HG02642 (cell line): ENCODE results near the gene SUPT3H.
A peak's percentile ranks its signal among the peaks of the same experiment; 100 is the strongest.

Experiments
- ATAC-seq: cut with Tn5 transposase; IDR thresholded peaks from one replicate; pipeline ENCODE4 v1.9.1; 2021; ENCODE audit warnings: mild to moderate bottlenecking; ENCODE audit not compliant: unreplicated experiment, poor library complexity

SUPT3H gene

DNA sequence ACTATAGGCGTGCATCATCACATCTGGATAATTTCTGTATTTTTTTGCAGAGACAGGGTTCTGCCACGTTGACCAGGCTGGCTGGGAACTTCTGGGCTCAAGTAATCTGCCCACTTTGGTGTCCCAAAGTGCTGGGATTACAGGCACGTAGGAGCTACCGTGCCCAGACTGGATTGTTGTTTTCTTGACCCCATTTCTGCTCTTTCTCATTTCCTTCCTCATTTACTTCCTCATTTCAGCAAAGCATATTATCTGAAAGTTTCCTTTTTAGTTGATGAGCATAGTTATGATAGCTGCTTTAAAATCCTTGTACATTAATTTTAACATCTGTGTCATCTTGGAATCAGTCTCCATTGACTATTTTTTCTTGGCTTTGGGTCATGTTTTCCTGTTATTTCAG lies 350.6 kb downstream of the SUPT3H start:
- no peak for ATAC-seq

DNA sequence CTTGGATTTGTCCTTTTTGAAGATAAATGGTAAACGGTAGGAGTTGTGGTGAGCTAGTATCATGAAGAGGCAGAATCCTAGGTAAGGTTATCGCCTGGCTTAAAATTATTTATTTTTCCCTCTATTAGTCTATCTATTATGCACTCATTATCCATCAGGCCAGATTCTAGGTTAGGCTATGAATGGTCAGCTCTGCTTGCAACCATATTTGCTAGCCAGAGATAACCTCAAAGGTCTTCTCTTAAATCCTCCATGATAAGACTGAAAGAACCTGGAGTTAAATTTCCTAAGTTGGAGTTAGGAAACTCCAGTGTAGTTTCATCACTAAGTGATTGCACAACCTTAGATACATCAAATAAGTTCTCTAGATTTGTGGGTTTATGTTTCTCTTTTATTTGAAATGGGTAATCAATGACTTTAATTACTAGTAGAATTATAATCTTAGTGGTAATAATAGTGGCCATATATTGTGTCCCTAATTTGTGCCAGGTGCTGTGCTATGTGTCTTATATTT lies 351.7 kb downstream of the SUPT3H start:
- ATAC-seq, result no peak

DNA sequence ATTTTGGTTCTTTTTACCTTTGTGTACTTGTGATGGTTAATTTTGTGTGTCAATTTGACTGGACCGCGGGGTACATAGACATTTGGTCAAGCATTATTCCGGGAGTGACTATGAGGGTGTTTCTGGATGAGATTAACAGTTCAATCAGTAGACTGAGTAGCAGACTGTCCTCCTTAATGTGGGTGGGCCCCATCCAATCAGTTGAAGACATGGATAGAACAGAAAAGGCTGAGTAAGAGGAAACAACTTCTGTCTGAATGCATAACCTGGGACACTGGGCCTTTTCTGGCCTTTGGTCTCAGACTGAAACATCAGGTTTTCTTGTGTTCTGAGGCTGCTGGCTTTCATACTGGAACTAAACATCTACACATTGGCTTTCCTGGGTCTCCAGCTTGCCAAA lies 353.1 kb downstream of the SUPT3H start:
- no peak for ATAC-seq

DNA sequence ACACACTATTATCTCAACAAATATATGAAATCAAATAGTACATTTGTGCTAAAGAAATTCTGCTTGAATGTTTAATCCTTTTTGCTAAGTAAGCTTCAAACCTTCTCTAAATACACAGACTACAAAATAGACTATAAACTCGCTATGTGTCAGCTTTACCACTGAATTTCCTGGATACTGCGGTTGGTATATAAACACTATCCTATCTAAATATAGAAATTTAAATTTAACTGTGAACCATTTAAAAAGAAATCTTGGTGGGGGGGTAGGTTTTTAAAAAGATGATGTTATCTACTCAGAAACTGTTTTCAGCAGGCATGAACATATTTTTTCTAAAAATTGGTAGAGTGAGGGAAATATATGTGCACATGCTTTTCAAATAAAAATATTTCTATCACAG lies 356.1 kb downstream of the SUPT3H start:
- no peak for ATAC-seq

DNA sequence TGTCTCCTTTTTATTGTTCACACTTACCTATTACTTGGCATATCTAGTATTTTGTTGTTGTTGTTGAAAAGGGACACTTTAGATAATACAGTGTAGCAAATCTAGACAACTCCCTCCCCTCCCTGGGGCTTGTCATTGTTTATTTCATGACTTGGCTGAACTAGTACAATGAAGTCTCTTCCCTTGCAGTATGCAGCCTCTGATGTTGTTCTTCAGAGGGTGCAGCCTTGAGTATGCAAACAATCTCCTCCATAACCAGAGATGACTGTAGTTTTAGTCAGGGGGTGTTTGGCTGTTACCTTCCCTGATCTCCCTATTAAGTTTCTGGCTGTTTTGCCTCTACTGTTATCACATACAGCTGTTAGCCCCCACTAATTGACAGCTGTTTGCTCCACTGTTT lies 365.0 kb downstream of the SUPT3H start:
- no peak for ATAC-seq

DNA sequence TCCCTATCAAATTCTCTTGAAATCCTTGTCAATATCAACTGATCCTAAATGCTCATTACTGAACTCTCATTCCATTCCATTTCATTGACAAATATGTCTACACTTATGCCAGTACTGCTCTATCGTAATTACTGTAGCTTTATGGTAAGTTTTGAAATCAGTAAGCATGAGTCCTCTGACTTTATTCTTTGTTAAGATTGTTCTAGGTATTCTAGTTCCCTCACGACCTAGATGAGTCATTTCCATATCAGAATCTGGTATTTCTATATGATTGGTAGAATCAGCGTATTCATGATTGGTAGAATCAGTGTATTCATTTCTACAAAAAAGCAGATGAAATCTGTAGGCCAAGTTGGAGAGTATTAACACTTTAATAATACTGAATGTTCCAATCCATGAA lies 368.2 kb downstream of the SUPT3H start:
- no peak for ATAC-seq

DNA sequence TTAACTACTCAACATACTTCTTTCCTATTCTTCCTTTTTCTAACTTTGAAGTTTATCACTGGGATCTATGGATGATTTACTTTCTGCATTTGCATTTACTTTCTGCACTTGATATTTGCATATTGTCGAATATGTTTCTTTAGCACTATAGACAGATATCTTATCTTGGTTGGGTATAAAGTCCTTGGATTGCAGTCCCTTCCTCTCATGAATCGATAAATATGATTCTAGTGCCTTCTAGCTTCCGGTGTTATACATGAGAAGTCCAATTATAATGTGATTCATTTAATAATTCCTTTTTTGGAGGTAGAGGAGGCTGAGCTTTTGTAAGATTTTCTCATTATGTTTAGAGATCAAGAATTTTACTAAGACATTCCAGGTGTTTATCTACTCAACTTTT lies 370.8 kb downstream of the SUPT3H start:
- no peak for ATAC-seq

DNA sequence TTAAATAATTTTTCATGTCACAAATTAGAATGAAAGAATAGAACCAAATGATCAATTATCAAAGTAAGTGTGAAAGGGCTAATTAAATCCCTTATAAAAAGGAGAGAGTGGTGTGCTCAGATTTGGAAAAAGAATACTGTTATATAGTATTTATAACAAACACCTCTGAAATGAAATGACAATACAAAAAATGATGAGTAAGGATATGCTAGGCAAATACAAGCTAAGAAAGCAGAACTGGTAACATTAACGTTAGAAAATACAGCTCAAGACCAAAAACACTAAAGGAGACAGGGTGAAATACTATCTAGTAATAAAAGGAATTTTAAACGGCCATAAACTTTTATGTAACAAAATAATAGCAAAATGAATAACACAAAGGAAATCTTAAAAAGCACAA lies 373.8 kb downstream of the SUPT3H start:
- ATAC-seq, result no peak

DNA sequence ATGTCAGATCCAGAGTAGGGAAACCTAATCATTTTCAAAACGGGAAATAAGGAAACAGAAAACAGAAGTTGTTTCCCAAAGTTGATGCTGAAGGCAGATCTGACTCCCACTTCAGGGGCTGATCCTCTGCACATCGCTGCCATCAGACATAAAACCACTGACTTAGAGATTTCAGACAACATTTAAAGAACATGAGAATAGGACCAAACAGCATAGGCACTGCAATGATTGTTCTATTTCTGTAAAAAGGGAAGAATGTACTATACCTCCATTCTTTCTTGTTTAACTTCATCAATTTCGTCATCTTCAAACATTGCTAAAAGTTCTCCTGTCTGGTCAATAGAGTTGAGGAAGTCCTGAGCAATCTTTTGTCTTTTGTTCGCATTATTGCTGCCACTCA lies 374.3 kb downstream of the SUPT3H start:
- no peak for ATAC-seq

DNA sequence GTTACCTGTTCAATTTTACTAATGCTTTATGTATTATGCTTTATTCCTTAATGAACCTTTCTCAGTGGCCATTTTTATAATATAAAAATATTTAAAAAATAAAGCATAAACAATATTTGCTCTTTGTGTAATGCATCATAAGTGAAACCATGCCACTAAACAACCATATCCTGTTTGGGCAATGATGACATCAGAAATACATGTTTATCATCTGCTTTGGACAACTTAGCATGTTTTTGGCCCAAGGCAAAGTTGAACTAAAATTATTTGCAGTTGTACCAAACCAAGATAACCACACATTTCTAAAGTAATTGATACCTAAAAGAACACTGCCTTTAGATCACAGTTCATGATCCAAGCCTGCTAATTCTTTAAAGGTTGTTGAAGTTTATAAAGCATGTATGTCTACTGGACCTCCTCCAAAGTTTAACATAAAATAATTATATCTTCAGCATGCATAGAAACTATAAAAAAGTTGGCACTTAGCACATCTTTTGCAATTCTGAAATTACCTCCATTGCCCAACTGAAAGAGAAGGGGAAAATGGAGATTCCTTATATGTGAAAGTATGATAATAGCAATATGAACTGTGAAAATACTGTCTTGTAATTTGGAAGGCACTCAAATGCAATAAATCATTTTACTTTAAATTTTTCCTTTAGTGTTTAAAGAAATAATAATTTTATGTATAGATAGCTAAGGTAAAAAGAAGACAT lies 375.2 kb downstream of the SUPT3H start:
- no peak for ATAC-seq

DNA sequence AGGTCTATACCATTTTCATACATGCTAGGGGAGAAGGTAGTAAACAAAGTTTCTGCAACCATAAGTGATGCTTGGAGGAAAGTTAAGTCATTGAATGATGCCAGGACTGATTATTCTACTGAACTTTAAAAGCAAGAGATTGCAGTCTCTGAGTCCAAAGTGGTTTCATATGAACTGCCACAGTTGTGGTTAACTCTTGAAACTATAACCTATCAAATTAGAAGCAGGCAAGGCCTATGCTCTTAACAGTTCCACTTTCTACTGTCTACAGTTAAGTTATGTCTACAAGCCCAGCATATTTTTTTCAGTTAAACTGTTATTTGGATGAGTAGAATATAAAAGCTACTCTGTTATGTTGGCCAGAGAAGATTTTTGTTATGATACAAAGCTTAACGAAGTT lies 376.1 kb downstream of the SUPT3H start:
- peak; percentile 97 for ATAC-seq

DNA sequence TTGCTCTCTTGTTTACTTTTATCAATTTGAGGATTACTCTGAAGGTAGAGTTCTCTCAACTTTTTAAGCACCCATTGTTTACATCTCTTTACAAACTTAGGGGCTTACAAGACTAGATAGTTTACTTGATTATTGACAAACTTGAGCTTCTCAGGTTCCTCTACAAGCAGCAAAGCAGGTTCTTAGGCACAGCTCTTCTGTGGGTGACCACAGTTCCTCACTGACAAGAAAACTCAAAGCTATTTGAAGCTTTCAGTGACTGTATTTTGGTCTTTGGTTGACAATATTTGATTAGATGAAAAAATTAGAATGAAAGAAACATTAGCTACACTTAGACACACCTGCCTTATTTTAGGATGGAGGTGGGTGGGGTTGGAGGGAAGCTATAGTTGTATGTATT lies 376.9 kb downstream of the SUPT3H start:
- no peak for ATAC-seq

DNA sequence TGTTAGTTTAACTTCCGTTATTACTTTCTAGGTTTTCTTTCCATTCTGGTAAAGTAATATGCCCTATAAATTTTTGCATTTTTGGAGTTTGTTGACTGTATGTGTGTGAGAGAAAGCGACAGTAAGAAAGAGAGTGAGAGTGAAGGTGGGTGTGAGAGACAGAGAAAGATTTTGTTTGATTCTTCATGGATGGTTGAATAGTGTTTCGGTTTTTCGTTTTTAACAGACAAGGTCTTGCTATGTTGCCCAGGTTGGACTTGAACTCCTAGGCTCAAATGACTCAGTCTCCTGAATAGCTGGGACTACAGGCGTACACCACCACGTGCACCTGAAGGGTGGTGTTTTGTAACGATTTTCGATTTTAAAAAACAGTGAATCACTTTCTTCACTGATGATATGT lies 378.7 kb downstream of the SUPT3H start:
- ATAC-seq, result no peak

DNA sequence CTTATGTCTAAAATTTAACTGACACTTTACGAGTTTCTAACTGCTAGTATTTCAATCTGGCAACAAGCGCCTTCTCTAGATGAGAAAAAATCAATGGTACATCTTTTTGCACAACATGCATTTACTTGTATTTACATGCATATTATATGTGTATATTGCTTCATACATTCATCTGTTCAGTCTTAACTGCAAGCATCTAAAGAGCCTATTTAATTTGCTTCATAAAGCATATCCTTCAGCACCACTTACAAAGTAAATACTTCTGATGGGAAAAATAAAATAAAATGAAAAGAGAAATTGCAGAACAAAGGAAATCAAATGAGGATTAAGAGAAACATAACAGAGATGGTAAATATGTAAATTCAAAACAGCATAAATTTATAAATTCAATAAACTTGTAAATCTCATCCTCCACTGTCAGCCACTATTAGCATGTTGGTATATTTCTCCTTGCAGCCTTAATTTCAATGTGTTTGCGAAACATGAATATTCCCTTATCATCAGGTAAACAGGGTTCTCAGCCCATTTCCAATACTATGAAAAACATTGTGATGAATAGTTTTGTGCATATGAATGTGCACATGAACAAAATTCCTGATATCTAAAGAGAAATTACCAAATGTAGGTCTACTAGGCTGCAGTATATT lies 382.1 kb downstream of the SUPT3H start:
- no peak for ATAC-seq

DNA sequence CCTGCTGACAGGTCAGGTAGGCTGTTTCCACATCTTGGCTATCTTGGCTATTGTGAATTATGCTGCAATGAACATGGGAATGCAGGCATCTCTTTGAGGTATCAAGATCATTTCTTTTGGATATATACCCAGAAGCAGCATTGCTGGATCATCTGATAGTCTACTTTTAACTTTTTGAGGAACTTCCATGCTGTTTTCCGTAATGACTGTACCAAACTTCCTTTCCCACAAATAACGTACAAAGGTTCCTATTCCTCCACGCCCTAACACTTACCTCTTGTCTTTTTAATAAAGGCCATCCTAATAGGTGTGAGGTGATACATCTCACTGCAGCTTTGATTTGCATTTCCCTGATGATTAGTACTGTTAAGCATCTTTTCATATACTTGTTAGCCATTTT lies 388.3 kb downstream of the SUPT3H start:
- ATAC-seq, result no peak

DNA sequence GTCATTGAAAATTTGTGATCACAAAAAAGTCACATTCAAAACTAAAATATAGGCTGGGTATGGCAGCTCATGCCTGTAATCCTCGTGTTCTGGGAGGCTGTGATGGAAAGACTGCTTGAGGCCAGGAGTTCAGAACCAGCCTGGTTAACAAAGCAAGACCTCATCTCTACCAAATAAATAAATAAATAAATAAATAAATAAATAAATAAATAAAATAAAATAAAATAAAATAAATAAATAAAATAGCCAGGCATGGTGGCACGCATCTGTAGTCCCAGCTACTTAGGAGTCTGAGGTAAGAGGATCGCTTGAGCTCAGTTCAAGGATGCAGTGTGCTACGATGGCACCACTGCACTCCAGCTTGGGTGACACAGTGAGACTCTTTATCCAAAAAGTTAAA lies 392.7 kb downstream of the SUPT3H start:
- ATAC-seq, result no peak

DNA sequence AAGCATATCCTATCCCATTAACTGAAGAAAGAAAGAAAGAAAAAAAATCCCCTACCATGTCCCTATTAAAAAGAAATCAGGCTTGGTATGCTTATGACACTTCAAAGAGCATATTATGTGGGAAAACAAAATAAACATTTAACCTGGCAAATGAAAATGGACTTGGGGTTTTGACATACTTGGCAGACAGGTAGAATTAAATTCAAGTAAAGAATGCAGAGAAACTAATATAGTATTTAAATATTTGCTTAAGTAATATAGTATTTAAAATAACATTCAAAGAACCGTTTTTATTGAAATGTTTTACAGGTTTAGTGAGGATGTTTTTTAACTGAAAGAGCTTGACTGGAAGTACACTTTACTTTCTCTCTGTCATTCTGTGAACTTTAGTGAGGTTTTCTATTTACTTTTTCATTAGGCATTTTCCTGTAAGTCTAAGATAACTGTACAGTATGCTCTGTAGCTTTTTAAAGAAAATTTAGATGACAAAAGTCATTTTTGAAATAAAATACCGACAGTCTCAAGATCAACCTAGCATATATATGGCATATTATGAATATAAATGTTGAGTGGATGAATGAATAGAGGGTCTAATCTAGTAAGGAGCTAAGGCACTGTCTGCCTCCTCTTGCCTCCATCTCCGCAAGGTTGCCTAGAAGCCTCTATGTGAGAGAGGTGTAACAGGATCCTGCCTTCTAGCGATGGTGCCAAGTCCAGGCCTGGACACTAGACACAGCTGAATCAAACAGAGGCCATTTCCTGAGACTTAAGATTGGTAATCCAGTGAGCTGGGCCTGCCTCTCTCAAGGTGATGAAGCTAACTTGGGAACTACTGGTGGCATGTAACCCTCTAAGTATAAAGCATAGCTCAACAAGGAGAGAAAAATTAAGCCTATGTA lies 394.0 kb downstream of the SUPT3H start:
- no peak for ATAC-seq

DNA sequence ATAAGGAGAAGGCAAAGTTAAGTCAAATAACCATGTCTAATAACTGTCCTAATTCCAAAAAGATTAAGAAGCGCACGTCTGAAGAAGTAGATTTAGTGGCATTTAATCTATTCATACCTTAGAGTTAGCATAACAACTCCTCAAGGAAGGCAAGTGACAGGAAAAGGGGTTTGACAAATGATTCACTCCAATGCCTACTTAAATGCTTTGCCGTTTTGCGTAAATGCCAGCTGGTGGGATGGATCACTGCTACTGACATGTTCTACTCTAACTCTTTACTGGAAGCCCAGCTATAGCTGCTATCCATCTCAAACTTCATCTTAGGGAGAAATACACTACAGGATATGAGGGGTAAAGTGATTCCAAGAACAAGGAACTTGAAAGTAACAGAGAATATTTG lies 396.9 kb downstream of the SUPT3H start:
- no peak for ATAC-seq

DNA sequence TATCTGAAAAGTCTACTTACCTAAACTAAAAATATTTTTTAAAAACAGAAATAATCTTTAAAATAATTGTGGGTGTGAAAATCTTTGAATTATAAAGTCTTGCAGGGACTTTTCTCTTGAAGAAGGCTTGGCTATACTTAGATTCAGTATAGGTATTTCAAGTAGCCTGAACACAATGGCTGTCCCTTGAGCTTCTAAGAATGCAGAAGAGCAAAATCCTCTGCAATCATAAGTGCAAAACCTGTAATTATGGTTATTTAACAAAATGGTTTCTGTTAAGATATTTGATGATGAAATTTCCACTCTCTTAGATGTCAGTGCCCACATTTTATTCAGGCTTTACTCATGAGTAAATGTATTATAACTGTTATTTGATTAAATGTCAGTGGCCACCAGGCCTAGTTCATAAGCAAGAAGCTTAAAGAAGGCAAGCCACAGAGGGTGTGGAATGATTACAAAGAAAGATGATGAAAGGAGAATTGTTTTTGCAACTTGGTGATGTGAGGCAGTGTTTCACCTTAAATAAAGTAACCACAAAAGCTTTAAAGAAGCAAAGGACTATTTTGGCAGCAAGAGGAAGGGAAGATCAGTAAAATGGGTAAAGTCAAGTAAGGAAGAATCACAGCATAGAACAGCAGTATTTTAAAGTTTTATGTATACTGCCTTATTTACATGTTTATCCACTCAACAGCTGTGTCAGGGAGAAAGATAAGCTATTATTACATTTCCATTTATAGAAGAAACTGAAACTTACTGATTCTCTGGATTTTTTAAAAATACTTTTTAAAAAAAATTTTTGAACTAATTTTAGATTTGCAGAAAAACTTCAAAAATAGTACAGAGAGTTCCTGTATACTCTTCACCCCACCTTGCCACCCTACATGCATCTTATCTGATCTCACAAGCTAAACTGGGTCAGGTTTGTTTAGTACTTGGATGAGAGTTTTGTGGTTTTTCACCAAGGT lies 400.8 kb downstream of the SUPT3H start:
- ATAC-seq, result no peak

DNA sequence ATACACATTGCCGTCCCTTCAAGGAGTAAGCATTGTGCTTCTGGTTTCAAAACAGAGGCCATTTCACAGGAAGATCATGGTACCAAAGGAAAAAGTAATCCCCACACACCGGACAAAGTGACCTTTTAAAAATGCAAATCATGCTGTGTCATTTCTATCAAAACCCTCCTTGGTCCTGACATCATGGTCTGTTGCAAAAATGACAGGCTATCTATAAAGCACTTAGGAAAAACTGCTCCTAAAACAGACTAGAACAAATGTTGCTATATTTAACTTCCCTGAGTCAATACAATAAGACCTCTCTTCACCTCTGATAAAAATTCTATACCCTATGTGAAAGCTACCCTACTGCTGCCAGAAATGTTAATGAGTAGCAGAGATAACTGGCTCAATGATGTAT lies 403.2 kb downstream of the SUPT3H start:
- ATAC-seq, result no peak
